ENCODE results near the gene TMEM244. TPM values are rescaled to one million over a fixed set of nuclear protein-coding genes. Genes with fewer than 3 reads are reported as not detected.
"Not testable (repeated sequence)": the region's sequence is repeated elsewhere in the genome, so short reads cannot be mapped to it uniquely, and the experiment has no call there.

TMEM244 gene
- total and polyA plus RNA-seq, 2 donors from 2014 or later, result not detected

DNA sequence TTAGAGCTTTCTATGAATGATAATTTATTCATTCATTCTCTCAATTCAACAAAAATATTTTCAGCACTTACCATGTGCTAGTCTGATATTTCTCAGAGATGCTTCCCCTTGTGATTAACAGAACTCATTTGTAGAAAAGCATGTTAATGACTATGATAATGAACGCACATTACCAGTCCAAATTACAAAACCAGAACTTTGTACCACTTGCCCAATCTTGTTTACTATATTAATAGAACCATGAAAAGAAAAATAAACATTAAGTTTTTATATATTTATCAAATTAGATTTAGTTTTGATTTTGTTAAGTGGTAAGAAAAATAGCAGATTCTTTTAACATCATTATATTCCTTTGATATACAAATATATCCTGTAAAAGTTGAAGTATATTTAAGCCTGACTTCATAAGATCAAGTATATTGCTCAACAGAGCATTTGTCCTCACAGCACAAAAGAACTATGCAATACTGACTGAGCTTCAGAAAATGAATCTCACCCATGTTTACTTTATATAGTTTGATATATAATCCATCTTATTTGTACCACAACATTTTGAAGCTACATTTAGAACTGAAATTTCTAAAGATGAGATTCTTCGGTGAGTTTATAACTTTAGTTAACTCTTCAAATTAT is 48.9 kb downstream of the TMEM244 start:
- no peak overlapping the region for H3K27ac ChIP-seq (ENCODE audit: low read depth in 2 of 2, low read length in 2 of 2)
- H3K9ac ChIP-seq (ENCODE audit: low read length in 3 of 3), result no peak overlapping the region
- no peaks in the 10 kb centered on the region for H3K9me3 ChIP-seq (ENCODE audit: control insufficient read depth in 2 of 3, insufficient read depth in 1 of 3, low read length in 3 of 3)
- DNase-seq (no peak), FAIRE-seq (no peak)
- no peak overlapping the region for H3K4me3 ChIP-seq (ENCODE audit: low read length in 3 of 3)
- intact Hi-C loops (cut with DNase I), result no loop called here
- TF ChIP-seq, protein P1, sequence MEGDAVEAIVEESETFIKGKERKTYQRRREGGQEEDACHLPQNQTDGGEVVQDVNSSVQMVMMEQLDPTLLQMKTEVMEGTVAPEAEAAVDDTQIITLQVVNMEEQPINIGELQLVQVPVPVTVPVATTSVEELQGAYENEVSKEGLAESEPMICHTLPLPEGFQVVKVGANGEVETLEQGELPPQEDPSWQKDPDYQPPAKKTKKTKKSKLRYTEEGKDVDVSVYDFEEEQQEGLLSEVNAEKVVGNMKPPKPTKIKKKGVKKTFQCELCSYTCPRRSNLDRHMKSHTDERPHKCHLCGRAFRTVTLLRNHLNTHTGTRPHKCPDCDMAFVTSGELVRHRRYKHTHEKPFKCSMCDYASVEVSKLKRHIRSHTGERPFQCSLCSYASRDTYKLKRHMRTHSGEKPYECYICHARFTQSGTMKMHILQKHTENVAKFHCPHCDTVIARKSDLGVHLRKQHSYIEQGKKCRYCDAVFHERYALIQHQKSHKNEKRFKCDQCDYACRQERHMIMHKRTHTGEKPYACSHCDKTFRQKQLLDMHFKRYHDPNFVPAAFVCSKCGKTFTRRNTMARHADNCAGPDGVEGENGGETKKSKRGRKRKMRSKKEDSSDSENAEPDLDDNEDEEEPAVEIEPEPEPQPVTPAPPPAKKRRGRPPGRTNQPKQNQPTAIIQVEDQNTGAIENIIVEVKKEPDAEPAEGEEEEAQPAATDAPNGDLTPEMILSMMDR (IDR thresholded peaks at IDR 0.05; ENCODE audit: borderline replicate concordance, extremely low read depth, insufficient read depth), result no peak
- no peaks in the 10 kb centered on the region for H3K36me3 ChIP-seq (ENCODE audit: control insufficient read depth in 2 of 3, insufficient read depth in 3 of 3, low read length in 3 of 3)
- no peaks in the 10 kb centered on the region for H3K4me1 ChIP-seq (ENCODE audit: control insufficient read depth in 2 of 3, insufficient read depth in 2 of 3, low read depth in 1 of 3, low read length in 3 of 3)
- H3K27me3 ChIP-seq (ENCODE audit: control insufficient read depth, insufficient read depth, low read length), result no peaks in the 10 kb centered on the region

DNA sequence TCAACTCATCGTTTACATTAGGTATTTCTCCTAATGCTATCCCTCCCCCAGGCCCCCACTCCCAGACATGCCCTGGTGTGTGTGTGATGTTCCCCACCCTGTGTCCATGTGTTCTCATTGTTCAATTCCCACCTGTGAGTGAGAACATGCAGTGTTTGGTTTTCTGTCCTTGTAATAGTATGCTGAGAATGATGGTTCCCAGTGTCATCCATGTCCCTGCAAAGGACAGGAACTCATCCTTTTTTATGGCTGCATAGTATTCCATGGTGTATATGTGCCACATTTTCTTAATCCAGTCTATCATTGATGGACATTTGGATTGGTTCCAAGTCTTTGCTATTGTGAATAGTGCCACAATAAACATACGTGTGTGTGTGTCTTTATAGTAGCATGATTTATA is 54.0 kb downstream of the TMEM244 start:
- H3K27ac ChIP-seq (ENCODE audit: low read depth in 2 of 2, low read length in 2 of 2); DNase-seq; H3K27me3 ChIP-seq (ENCODE audit: control insufficient read depth, insufficient read depth, low read length); H3K4me1 ChIP-seq (ENCODE audit: control insufficient read depth in 2 of 3, insufficient read depth in 2 of 3, low read depth in 1 of 3, low read length in 3 of 3); FAIRE-seq; H3K36me3 ChIP-seq (ENCODE audit: control insufficient read depth in 2 of 3, insufficient read depth in 3 of 3, low read length in 3 of 3); H3K9ac ChIP-seq (ENCODE audit: low read length in 3 of 3); H3K4me3 ChIP-seq (ENCODE audit: low read length in 3 of 3); H3K9me3 ChIP-seq (ENCODE audit: control insufficient read depth in 2 of 3, insufficient read depth in 1 of 3, low read length in 3 of 3); intact Hi-C loops (cut with DNase I): not testable (repeated sequence)

DNA sequence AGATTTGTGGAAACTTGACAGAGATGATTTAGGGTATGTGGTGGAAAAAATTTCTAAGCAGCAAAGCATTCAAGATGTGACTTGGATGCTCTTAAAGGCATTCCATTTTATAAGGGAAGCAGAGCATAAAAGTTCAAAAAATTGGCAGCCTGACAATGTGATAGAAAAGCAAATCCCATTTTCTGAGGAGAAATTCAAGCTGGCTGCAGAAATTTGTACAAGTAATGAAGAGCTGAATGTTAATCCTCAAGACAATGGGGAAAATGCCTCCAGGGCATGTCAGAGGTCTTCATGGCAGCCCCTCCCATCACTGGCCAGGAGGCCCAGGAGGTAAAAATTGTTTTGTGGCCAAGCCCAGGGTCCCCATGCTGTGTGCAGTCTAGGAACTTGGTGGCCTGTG is 58.2 kb downstream of the TMEM244 start:
- H3K4me3 ChIP-seq (ENCODE audit: low read length in 3 of 3); intact Hi-C loops (cut with DNase I); H3K27ac ChIP-seq (ENCODE audit: low read depth in 2 of 2, low read length in 2 of 2); H3K9me3 ChIP-seq (ENCODE audit: control insufficient read depth in 2 of 3, insufficient read depth in 1 of 3, low read length in 3 of 3); H3K4me1 ChIP-seq (ENCODE audit: control insufficient read depth in 2 of 3, insufficient read depth in 2 of 3, low read depth in 1 of 3, low read length in 3 of 3); FAIRE-seq; DNase-seq; H3K36me3 ChIP-seq (ENCODE audit: control insufficient read depth in 2 of 3, insufficient read depth in 3 of 3, low read length in 3 of 3); H3K27me3 ChIP-seq (ENCODE audit: control insufficient read depth, insufficient read depth, low read length); H3K9ac ChIP-seq (ENCODE audit: low read length in 3 of 3): not testable (repeated sequence)

DNA sequence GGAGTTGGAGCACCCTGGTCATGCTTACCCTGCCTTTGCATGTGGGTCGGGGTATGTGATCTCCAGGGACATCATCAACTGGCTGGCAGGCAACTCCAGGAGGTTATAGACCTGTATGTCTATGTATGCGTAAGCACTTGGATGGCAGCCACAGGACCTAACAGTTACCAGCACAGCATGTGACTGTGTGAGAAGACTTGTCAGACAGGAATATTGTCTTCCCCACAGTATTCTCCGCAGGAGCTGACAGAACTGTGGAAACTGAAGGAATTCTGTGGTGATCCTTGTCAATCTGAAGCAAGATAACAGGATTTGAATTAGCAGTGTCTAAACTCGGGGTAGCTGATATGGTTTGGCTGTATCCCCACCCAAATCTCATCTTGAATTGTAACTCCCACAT is 59.2 kb downstream of the TMEM244 start:
- no peak for FAIRE-seq
- intact Hi-C loops (cut with DNase I), result no loop called here
- no peak overlapping the region for H3K4me3 ChIP-seq (ENCODE audit: low read length in 3 of 3)
- no peaks in the 10 kb centered on the region for H3K27me3 ChIP-seq (ENCODE audit: control insufficient read depth, insufficient read depth, low read length)
- no peaks in the 10 kb centered on the region for H3K9me3 ChIP-seq (ENCODE audit: control insufficient read depth in 2 of 3, insufficient read depth in 1 of 3, low read length in 3 of 3)
- no peaks in the 10 kb centered on the region for H3K36me3 ChIP-seq (ENCODE audit: control insufficient read depth in 2 of 3, insufficient read depth in 3 of 3, low read length in 3 of 3)
- TF ChIP-seq, protein P1 (IDR thresholded peaks at IDR 0.05; ENCODE audit: borderline replicate concordance, extremely low read depth, insufficient read depth), result no peak
- DNase-seq, result no peak
- no peak overlapping the region for H3K27ac ChIP-seq (ENCODE audit: low read depth in 2 of 2, low read length in 2 of 2)
- H3K4me1 ChIP-seq (ENCODE audit: control insufficient read depth in 2 of 3, insufficient read depth in 2 of 3, low read depth in 1 of 3, low read length in 3 of 3), result no peaks in the 10 kb centered on the region
- no peak overlapping the region for H3K9ac ChIP-seq (ENCODE audit: low read length in 3 of 3)

All from kidney (tissue), 14 donors.